Tibial nerve (tissue), 3 donors: ENCODE measurements around the gene KIAA1217.

Experiments
- POLR2A ChIP-seq, 2 donors: fragments of 450-650 bp; IDR thresholded peaks; one replicate each; pipeline ENCODE4 v1.6.1; 2017; ENCODE audit warnings: antibody characterized with exemption in 2 of 2, mild to moderate bottlenecking in 2 of 2, moderate library complexity in 2 of 2
- TF ChIP-seq, protein P1 (sequence below), 5 experiments: fragments of 200-600 bp in 3 of 5; fragments of 450-650 bp in 2 of 5; sonication (generic) in 3 of 5; IDR thresholded peaks; one replicate each; pipeline ENCODE4 v1.5.1; 2016 to 2019; ENCODE audit warnings: antibody characterized with exemption in 5 of 5, mild to moderate bottlenecking in 3 of 5, moderate library complexity in 2 of 5

DNA sequence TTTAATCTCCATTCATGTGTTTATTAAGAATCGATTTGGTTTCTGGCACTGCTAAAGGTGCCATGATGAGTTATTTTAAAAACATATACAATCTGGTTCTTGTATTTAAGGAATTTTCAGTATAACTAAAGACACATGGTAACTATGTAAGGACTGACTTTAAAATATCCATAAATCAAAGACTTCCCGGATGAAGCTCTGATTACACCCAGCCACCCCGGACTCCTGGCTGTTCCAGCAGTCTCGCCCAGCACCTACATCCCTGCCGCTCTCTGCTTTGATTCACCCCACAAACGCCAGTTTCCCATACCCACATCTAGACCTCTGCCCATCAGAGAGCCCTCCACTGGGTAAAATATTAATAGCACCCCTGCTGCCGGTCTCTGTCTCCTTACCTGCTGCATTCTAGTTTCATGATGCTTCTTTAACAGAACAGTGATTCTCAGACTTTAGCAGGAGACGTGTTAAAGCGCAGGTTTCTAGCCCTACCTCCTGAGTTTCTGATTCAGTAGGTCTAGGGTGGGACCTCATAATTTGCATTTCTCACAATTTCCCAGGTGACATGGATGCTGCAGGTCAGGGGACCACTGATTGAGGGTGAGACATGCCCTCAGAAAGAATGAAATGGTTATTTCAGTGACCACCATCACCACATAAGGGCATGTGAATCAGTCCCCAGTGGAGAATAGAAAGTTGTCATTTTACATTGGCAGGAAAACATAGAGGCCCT is 185.7 kb downstream of the KIAA1217 start:
- TF ChIP-seq, protein P1, sequence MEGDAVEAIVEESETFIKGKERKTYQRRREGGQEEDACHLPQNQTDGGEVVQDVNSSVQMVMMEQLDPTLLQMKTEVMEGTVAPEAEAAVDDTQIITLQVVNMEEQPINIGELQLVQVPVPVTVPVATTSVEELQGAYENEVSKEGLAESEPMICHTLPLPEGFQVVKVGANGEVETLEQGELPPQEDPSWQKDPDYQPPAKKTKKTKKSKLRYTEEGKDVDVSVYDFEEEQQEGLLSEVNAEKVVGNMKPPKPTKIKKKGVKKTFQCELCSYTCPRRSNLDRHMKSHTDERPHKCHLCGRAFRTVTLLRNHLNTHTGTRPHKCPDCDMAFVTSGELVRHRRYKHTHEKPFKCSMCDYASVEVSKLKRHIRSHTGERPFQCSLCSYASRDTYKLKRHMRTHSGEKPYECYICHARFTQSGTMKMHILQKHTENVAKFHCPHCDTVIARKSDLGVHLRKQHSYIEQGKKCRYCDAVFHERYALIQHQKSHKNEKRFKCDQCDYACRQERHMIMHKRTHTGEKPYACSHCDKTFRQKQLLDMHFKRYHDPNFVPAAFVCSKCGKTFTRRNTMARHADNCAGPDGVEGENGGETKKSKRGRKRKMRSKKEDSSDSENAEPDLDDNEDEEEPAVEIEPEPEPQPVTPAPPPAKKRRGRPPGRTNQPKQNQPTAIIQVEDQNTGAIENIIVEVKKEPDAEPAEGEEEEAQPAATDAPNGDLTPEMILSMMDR (IDR thresholded peaks at IDR 0.05): no peak
- TF ChIP-seq POLR2A (IDR thresholded peaks at IDR 0.05): no peak
